Measurements from ENCODE around the gene SERPINE1.

SERPINE1 gene

GRCh38 chr7:101172005-101172853 lies 45.3 kb downstream of the SERPINE1 start:
- Mint-ChIP-seq H3K27me3 (peaks cover 88% of the 10 kb centered on the region), H3K36me3 (ENCODE audit: low read depth) (peaks cover 2% of the 10 kb centered on the region), H3K4me1 (peaks cover 56% of the 10 kb centered on the region), H3K4me3 (no peak overlapping the region), H3K27ac (no peak overlapping the region), H3K9me3 (no peaks in the 10 kb centered on the region)
- DNase-seq (no peak), ATAC-seq (no peak)

GRCh38 chr7:101172854-101173751 lies 46.2 kb downstream of the SERPINE1 start:
- Mint-ChIP-seq H3K27ac (no peak overlapping the region), H3K9me3 (no peaks in the 10 kb centered on the region), H3K27me3 (peaks cover 88% of the 10 kb centered on the region), H3K36me3 (ENCODE audit: low read depth) (peaks cover 2% of the 10 kb centered on the region), H3K4me3 (peak overlapping the region; percentile 17), H3K4me1 (peaks cover 51% of the 10 kb centered on the region)
- ATAC-seq: peak; percentile 41
- DNase-seq: peak; percentile 31

DNA sequence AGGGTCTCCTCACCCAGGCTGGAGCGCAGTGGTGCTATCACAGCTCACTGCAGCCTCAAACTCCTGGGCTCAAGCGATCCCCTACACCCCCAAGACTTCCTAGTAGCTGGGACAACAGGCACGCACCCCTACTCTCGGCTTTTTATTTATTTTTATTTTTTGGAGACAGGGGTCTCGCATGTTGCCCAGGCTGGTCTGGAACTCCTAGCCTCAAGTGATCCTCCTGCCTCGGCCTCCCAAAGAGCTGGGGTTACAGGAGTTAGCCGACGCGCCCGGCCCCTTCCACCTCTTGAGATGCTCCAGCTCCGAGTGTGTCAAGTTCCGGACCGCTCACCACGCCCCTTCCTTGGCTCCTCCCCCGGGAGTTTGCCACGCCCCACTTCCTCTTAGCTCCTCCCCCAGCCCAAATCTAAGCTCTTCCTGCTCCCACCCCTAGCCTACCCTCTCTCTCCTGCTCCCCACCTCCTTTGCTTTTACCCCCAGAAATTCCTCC lies 46.9 kb downstream of the SERPINE1 start:
- Mint-ChIP-seq H3K4me3 (peak overlapping the region; percentile 17), H3K4me1 (peaks cover 44% of the 10 kb centered on the region), H3K9me3 (no peaks in the 10 kb centered on the region), H3K27ac (no peak overlapping the region), H3K36me3 (ENCODE audit: low read depth) (peaks cover 2% of the 10 kb centered on the region), H3K27me3 (peaks cover 87% of the 10 kb centered on the region)
- ATAC-seq (peak; percentile 53), DNase-seq (peak; percentile 75)

DNA sequence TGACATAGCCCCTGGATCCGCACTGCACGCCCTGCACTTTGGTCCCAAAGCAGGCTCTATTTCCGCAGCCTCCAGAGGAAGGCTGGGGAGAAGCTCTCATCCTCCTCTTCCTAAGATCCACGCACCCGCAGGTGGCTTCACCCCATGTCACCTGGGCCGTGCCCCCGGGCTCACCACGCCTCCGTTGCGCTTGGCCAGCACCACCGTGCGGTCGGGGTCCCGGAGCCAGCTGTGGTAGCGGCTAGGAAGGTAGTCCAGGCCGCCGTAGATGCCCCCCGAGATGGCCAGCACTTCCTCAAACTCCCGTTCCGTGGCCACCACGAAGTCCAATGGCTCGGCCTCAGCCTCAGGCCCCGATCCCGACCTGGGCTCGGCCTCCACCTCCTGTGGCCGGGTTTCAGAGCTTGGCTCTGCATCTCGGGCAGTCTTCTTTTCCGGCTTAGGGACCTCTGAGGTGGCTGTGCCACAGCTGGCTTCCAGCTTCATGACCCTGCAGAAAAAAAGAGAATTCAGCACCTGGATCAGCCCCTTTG lies 47.5 kb downstream of the SERPINE1 start:
- Mint-ChIP-seq H3K4me1 (peaks cover 41% of the 10 kb centered on the region), H3K27me3 (peaks cover 87% of the 10 kb centered on the region), H3K9me3 (no peaks in the 10 kb centered on the region), H3K36me3 (ENCODE audit: low read depth) (no peaks in the 10 kb centered on the region), H3K4me3 (peak overlapping the region; percentile 17), H3K27ac (no peak overlapping the region)
- DNase-seq (no peak), ATAC-seq (peak; percentile 11)

DNA sequence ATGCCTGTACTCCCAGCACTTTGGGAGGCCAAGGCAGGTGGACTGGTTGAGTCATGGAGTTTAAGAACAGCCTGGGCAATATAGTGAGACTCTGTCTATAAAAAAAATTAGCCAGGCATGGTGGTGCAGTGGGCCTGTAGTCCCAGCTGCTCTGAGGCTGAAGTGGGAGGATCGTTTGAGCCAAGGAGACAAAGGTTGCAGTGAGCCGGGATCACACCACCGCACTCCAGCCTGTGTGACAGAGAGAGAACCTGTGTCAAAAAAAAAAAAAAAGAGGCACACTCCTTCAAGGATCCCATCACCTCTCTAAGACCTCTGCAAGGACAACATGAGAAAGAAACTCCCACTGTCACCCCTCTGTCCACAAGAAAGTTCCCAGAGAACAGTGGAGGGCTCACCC lies 48.8 kb downstream of the SERPINE1 start:
- DNase-seq: no peak
- no peak overlapping the region for H3K4me3 Mint-ChIP-seq
- H3K4me1 Mint-ChIP-seq: peaks cover 32% of the 10 kb centered on the region
- ATAC-seq: no peak
- H3K27ac Mint-ChIP-seq: no peak overlapping the region
- H3K36me3 Mint-ChIP-seq (ENCODE audit: low read depth): no peaks in the 10 kb centered on the region
- peaks cover 80% of the 10 kb centered on the region for H3K27me3 Mint-ChIP-seq
- no peaks in the 10 kb centered on the region for H3K9me3 Mint-ChIP-seq

GRCh38 chr7:101177644-101178043 lies 50.7 kb downstream of the SERPINE1 start:
- no peaks in the 10 kb centered on the region for H3K36me3 Mint-ChIP-seq (ENCODE audit: low read depth)
- H3K9me3 Mint-ChIP-seq: no peaks in the 10 kb centered on the region
- DNase-seq (no peak), ATAC-seq (no peak)
- no peak overlapping the region for H3K27ac Mint-ChIP-seq
- peaks cover 22% of the 10 kb centered on the region for H3K4me1 Mint-ChIP-seq
- peaks cover 78% of the 10 kb centered on the region for H3K27me3 Mint-ChIP-seq
- H3K4me3 Mint-ChIP-seq: no peak overlapping the region

DNA sequence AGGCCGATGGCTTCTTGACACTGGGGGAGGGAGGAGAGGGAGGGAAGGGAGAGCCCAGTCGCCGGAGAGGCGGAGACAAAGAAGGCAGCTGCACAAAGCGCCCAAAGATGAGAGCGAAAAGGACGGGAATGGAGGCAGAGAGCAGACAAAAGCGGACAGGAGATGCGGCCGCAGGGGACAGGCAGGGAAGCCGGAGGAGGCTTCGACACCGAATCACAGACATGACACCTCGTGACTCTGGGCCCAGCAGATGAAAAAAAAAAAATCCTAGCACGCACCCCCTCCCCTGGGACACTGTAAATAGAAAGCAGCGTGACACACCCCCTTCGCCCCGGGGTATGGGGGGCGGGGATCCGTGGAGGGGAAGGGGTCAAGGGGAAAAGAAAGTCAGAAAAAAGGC lies 52.2 kb downstream of the SERPINE1 start:
- ATAC-seq (no peak), DNase-seq (no peak)
- H3K27ac Mint-ChIP-seq: no peak overlapping the region
- peaks cover 67% of the 10 kb centered on the region for H3K27me3 Mint-ChIP-seq
- no peak overlapping the region for H3K4me3 Mint-ChIP-seq
- H3K36me3 Mint-ChIP-seq (ENCODE audit: low read depth): no peaks in the 10 kb centered on the region
- peaks cover 13% of the 10 kb centered on the region for H3K4me1 Mint-ChIP-seq
- H3K9me3 Mint-ChIP-seq: no peaks in the 10 kb centered on the region

GRCh38 chr7:101179713-101180112 lies 52.8 kb downstream of the SERPINE1 start:
- no peak overlapping the region for H3K4me3 Mint-ChIP-seq
- ATAC-seq (no peak), DNase-seq (no peak)
- no peaks in the 10 kb centered on the region for H3K9me3 Mint-ChIP-seq
- H3K27me3 Mint-ChIP-seq: peaks cover 65% of the 10 kb centered on the region
- H3K4me1 Mint-ChIP-seq: peaks cover 11% of the 10 kb centered on the region
- no peak overlapping the region for H3K27ac Mint-ChIP-seq
- no peaks in the 10 kb centered on the region for H3K36me3 Mint-ChIP-seq (ENCODE audit: low read depth)

- peaks cover 11% of the 10 kb centered on the region for H3K4me1 Mint-ChIP-seq
- no peaks in the 10 kb centered on the region for H3K36me3 Mint-ChIP-seq (ENCODE audit: low read depth)
- DNase-seq (no peak), ATAC-seq (no peak)
- peaks cover 64% of the 10 kb centered on the region for H3K27me3 Mint-ChIP-seq
- no peaks in the 10 kb centered on the region for H3K9me3 Mint-ChIP-seq
- no peak within 1 kb of the TSS for H3K4me3 Mint-ChIP-seq
- H3K27ac Mint-ChIP-seq: no peak within 1 kb of the TSS
Measured at GRCh38 chr7:101180130-101180755, 53.3 kb downstream of the SERPINE1 start, which contains the start of gene NAT16. Gene NAT16, minus strand, starts transcription at chr7:101180293. Its CDS starts 5,486 bp downstream, at chr7:101174807.

DNA sequence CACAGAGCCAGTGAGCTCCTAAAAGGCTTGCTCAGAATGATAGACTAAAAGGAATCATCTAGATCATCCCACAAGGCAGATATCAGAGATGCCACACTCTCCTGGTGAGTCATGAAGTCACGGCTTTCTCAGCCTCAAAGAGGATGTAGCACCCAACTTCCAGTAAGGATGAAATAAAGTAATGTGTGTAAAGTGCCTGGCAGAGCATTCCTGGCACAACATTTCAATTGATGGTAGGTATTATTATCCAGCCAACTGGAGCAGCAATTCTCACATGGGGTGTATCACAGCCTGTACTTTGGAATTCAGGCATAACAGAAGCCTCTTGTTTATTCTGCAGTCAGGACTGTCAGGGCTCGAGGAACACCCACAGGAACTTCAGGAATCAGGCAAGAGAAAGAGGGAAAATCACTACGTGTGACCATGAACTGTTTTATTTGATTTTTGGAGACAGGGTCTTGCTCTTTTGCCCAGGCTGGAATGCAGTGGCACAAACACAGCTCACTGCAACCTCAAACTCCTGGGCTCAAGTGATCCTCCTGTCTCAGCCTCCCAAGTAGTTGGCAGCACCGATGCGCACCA lies 58.4 kb downstream of the SERPINE1 start:
- no peak for ATAC-seq
- H3K27ac Mint-ChIP-seq: no peak overlapping the region
- peaks cover 40% of the 10 kb centered on the region for H3K27me3 Mint-ChIP-seq
- peaks cover 9% of the 10 kb centered on the region for H3K4me1 Mint-ChIP-seq
- H3K36me3 Mint-ChIP-seq (ENCODE audit: low read depth): no peaks in the 10 kb centered on the region
- no peak for DNase-seq
- no peaks in the 10 kb centered on the region for H3K9me3 Mint-ChIP-seq
- no peak overlapping the region for H3K4me3 Mint-ChIP-seq

GRCh38 chr7:101186194-101186593 lies 59.3 kb downstream of the SERPINE1 start:
- no peaks in the 10 kb centered on the region for H3K36me3 Mint-ChIP-seq (ENCODE audit: low read depth)
- no peak for DNase-seq
- no peaks in the 10 kb centered on the region for H3K9me3 Mint-ChIP-seq
- no peak overlapping the region for H3K4me3 Mint-ChIP-seq
- H3K4me1 Mint-ChIP-seq: peaks cover 4% of the 10 kb centered on the region
- peaks cover 33% of the 10 kb centered on the region for H3K27me3 Mint-ChIP-seq
- no peak overlapping the region for H3K27ac Mint-ChIP-seq
- no peak for ATAC-seq

- ATAC-seq (no peak), DNase-seq (no peak)
- Mint-ChIP-seq H3K27ac (no peak overlapping the region), H3K9me3 (no peaks in the 10 kb centered on the region), H3K4me3 (no peak overlapping the region), H3K36me3 (ENCODE audit: low read depth) (no peaks in the 10 kb centered on the region), H3K27me3 (peaks cover 31% of the 10 kb centered on the region), H3K4me1 (peaks cover 4% of the 10 kb centered on the region)
Measured at GRCh38 chr7:101186844-101187428, 60.0 kb downstream of the SERPINE1 start.

All from activated naive CD8-positive, alpha-beta T cell treated with anti-CD3 and anti-CD28 coated beads, Interleukin-2, amount 50 U/mL, for 24 hours (primary cell).